Measurements from ENCODE around the gene LACTB. TPM values are rescaled to one million over a fixed set of nuclear protein-coding genes. Genes with fewer than 3 reads are reported as not detected.

LACTB gene
- total and polyA plus RNA-seq, 2 of the 4 experiments (the other 2 are of a cell fraction): 12.9 to 32.7 TPM

- Histone ChIP-seq H3K18ac (ENCODE audit: low read depth, low read length) (peak overlapping the region; percentile 73; the same call in 1 of the 2 replicates), H3K23ac (ENCODE audit: low read depth, low read length) (peak overlapping the region; percentile 8; the same call in 1 of the 2 replicates), H2BK5ac (ENCODE audit: low read depth, low read length, poor library complexity, severe bottlenecking) (peak overlapping the region; percentile 64), H3K9me1 (ENCODE audit: insufficient read depth, low read length) (peaks cover 13% of the 10 kb centered on the region), H4K20me1 (ENCODE audit: insufficient read depth, low read length) (no peaks in the 10 kb centered on the region), H2AFZ (replicated peaks; ENCODE audit: low read length, poor library complexity) (no peak overlapping the region), H2BK15ac (ENCODE audit: low read depth, low read length) (peak overlapping the region; percentile 85; the same call in 2 of the 3 replicates), H3K9ac (ENCODE audit: low read depth, low read length) (no peak overlapping the region), H3K27ac (ENCODE audit: insufficient read depth, low read length) (no peak overlapping the region), H2BK120ac (ENCODE audit: low read depth, low read length) (peak overlapping the region; percentile 96), H3K14ac (replicated peaks; ENCODE audit: low read depth, low read length) (peak overlapping the region; percentile 87), H3K36me3 (ENCODE audit: control insufficient read depth, insufficient read depth, low read length) (no peaks in the 10 kb centered on the region), H2AK5ac (ENCODE audit: low read depth, low read length) (peak overlapping the region; percentile 92), H3K4ac (ENCODE audit: low read depth, low read length) (peak overlapping the region; percentile 95), H3K9me3 (ENCODE audit: control insufficient read depth, insufficient read depth, low read length) (peaks cover 6% of the 10 kb centered on the region), H3K27me3 (ENCODE audit: control insufficient read depth, insufficient read depth, low read length) (no peaks in the 10 kb centered on the region), H3K4me3 (ENCODE audit: insufficient read depth, low read depth, low read length) (no peak overlapping the region), H4K5ac (ENCODE audit: low read depth, low read length) (peak overlapping the region; percentile 23; the same call in 1 of the 2 replicates), H4K8ac (ENCODE audit: low read depth in 2 of 2, low read length in 2 of 2) (peak overlapping the region; percentile 36 to 75; a peak in 3 of 4 replicates), H4K91ac (ENCODE audit: insufficient read depth, low read depth, low read length) (peak overlapping the region; percentile 91), H2AK9ac (replicated peaks; ENCODE audit: low read depth, low read length, poor library complexity) (peak overlapping the region; percentile 73), H3K56ac (ENCODE audit: extremely low read depth, insufficient read depth, low read length) (0 out of 2 replicates have a peak overlapping the region, but pooled peaks have one; percentile 3), H2BK20ac (ENCODE audit: low read depth, low read length) (peak overlapping the region; percentile 69), H3K4me1 (ENCODE audit: control insufficient read depth, insufficient read depth, low read length) (peaks cover 17% of the 10 kb centered on the region), H3K79me1 (ENCODE audit: low read depth in 1 of 2, low read length in 2 of 2) (peaks cover 0 to 7% of the 10 kb centered on the region in 2 experiments; a peak in 2 of 4 replicates), H3K4me2 (ENCODE audit: low read depth, low read length) (no peak overlapping the region)
- WGBS, 2 experiments (ENCODE audit: extremely low coverage in 2 of 2, insufficient read length in 1 of 2): no CpG with 5 or more reads among the region's 3 CpGs
- CTCF ChIA-PET: interaction anchor here (1.2 kb wide), 1 partner anchor 16 kb away, joined by 7 read pairs; no protein-coding TSS in a partner anchor
- ATAC-seq (ENCODE audit: low read depth): no peak
- POLR2A ChIA-PET (ENCODE audit: unreplicated experiment): no interaction called here
- dilution Hi-C loops (cut with HindIII; ENCODE audit: low sequenced_read_pairs, unreplicated experiment) (no loop called here), in situ Hi-C loops (cut with MboI; ENCODE audit: low sequenced_read_pairs) (no loop called here), intact Hi-C loops (cut with micrococcal nuclease) (no loop called here)
- BruUV-seq (replicated peaks): no TSS peak
- no peak for TF ChIP-seq CTCF (conservative IDR thresholded peaks at IDR 0.05; ENCODE audit: low read depth, low read length)
- peak; percentile 28 for DNase-seq
Measured at GRCh38 chr15:63110428-63111026, 11.1 kb upstream of the LACTB start.

All from IMR-90 (cell line).